Ectodermal cell (in vitro differentiated cells): ENCODE results near the gene HACL1.
"Not testable (repeated sequence)": the region's sequence is repeated elsewhere in the genome, so short reads cannot be mapped to it uniquely, and the experiment has no call there.

ENCODE experiments used
- H3K27ac ChIP-seq: 2 replicates; pipeline ENCODE4 v1.7.0; 2013; ENCODE audit warnings: mild to moderate bottlenecking, low read depth, low read length; ENCODE audit not compliant: insufficient read depth, poor library complexity, severe bottlenecking
- H3K27me3 ChIP-seq: 2 replicates; pipeline ENCODE4 v1.7.0; 2013; ENCODE audit warnings: mild to moderate bottlenecking, low read length; ENCODE audit not compliant: insufficient read depth, control insufficient read depth, poor library complexity, severe bottlenecking
- H3K36me3 ChIP-seq: one replicate; pipeline ENCODE4 v1.7.0; 2013; ENCODE audit warnings: low read length; ENCODE audit not compliant: control insufficient read depth, insufficient read depth
- H3K4me1 ChIP-seq: one replicate; pipeline ENCODE4 v1.7.0; 2013; ENCODE audit warnings: low read length; ENCODE audit not compliant: control insufficient read depth, insufficient read depth
- H3K4me3 ChIP-seq: 2 replicates; pipeline ENCODE4 v1.7.0; 2013; ENCODE audit warnings: low read depth, low read length, control low read depth; ENCODE audit not compliant: insufficient read depth
- H3K9me3 ChIP-seq: 2 replicates; pipeline ENCODE4 v1.7.0; 2013; ENCODE audit warnings: mild to moderate bottlenecking, low read length, moderate library complexity; ENCODE audit not compliant: control insufficient read depth
- WGBS, 2 experiments: methylation state at CpG; one replicate each; pipeline ENCODE4 v1.1.7; 2013; ENCODE audit warnings: missing lambda C conversion rate in 2 of 2; 5-methylcytosine and 5-hydroxymethylcytosine counted together

The HACL1 gene

DNA sequence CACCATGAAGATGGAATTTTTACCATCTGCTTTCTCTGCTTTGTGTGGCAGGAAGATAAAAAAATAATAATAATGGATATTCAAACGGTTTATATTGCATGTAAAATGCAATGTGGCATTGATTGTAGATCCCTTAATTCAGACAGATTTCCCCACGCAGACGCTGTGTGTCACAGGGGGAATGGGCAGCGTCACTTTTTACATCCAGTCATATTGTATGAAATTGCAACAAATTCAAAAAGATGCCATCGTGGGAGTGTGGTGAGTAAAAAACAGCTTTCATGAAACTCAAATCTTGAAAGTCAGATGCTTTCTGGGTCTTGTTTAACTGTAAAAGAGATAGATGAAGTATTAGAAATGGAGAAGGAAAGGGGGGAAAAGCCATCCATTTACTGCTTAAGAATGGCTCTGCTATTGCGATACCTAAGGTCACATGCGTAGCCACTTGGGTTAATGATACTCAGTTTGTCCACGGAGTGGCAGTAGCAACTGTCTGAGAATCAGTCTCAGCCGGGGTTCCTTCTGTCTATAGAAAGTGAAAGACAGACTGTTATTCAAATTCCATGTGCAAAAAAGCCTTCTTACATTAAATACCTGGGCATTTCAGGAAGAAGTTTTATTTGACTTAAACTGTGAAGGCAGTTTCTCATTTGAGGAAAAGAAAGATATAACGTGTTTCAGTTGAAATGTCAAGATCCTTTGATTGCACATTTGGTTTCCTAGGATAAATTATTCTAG is 28.7 kb upstream of the HACL1 start:
- H3K36me3 ChIP-seq = no peaks in the 10 kb centered on the region
- no peak overlapping the region for H3K27ac ChIP-seq
- 61 to 64% methylated on average over 10 of the region's 10 CpGs for WGBS, 2 experiments
- H3K4me1 ChIP-seq = no peaks in the 10 kb centered on the region
- H3K9me3 ChIP-seq = no peaks in the 10 kb centered on the region
- no peak overlapping the region for H3K4me3 ChIP-seq
- H3K27me3 ChIP-seq = no peaks in the 10 kb centered on the region

DNA sequence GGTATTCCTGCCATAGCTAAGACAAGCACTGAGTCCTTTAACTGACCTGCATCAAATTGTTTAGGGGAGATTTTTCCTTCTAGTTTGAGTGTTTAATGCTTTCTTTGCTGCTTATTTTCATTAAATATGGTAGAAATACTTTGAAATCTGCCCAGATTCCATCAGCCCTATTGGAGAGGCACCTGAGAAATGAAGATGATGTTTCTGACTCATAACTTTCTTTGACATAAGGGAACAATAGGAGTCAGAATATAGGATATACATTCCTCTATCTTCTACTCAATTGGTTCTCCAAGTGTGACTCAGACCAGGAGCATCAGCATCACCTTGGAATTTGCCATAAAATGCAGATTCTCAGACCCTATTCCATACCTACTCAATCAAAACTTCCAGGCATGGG is 27.6 kb upstream of the HACL1 start:
- Histone ChIP-seq H3K27me3 (no peaks in the 10 kb centered on the region), H3K9me3 (no peaks in the 10 kb centered on the region), H3K4me3 (no peak overlapping the region), H3K36me3 (no peaks in the 10 kb centered on the region), H3K4me1 (no peaks in the 10 kb centered on the region), H3K27ac (no peak overlapping the region)

DNA sequence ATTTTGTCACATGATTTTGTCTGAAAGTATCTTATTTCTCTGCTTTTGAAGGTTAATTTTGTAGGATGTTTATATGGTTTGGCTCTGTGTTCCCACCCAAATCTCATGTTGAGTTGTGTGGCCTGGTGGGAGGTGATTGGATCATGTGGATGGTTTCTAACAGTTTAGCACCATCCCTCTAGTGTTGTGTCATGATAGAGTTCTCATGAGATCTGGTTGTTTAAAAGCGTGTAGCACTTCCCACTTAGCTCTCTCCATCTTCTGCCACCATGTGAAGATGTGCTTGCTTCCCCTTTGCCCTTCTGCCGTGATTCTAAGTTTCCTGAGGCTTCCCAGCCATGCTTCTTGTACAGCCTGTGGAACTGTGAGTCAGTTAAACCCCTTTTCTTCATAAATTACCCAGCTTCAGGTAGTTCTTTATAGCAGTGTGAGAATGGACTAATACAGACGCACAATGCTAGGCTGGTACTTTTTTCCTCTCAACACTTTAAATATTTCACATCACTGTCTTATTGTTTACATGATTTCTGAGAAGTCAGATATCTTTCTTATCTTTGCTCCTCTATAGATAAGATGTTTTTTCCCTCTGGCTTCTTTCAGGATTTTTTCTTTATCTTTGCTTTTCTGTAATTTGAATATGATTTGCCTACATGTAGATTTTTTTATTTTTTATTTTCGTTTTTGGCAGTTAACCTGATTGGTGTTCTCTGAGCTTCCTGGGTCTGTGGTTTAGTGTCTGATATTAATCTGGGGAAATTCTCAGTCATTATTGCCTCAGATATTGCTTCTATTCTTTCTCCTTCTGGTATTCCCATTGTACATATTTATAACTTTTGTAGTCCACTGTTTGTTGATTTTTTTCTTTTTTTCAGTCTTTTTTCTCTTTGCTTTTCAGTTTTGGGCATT is 22.4 kb upstream of the HACL1 start:
- Histone ChIP-seq H3K27me3 (no peaks in the 10 kb centered on the region), H3K4me3 (no peak overlapping the region), H3K27ac (no peak overlapping the region), H3K36me3 (no peaks in the 10 kb centered on the region), H3K4me1 (no peaks in the 10 kb centered on the region), H3K9me3 (no peaks in the 10 kb centered on the region)
- WGBS, 2 experiments = 81 to 90% methylated on average over 4 of the region's 4 CpGs

DNA sequence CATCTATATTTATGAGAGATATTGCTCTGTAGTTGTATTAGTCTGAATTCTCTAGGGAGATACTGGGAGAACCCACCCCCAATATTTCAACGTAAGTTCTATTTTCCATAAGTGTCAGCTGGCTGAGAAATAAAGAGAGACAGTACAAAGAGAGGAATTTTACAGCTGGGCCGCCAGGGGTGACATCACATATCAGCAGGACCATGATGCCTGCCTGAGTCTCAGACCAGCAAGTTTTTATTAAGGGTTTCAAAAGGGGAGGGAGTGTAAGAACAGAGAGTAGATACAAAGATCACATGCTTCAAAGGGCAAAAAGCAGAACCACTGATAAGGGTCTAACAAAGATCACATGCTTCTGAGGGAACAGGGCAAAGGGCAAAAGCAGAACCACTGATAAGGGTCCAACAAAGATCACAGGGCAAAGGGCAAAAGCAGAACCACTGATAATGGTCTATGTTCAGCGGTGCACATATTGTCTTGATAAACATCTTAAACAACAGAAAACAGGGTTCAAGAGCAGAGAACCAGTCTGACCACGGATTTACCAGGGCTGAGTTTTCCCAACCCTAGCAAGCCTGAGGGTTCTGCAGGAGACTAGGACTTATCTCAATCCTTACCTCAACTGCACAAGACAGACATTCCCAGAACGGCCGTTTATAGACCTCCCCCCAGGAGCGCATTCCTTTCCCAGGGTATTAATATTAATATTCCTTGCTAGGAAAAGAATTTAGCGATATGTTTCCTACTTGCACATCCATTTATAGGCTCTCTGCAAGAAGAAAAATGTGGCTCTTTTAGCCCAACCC is 18.5 kb upstream of the HACL1 start:
- H3K27ac ChIP-seq, H3K27me3 ChIP-seq, H3K9me3 ChIP-seq, H3K4me1 ChIP-seq, H3K36me3 ChIP-seq, H3K4me3 ChIP-seq: not testable (repeated sequence)
- WGBS, 2 experiments = 95% methylated on average over 8 of the region's 8 CpGs

DNA sequence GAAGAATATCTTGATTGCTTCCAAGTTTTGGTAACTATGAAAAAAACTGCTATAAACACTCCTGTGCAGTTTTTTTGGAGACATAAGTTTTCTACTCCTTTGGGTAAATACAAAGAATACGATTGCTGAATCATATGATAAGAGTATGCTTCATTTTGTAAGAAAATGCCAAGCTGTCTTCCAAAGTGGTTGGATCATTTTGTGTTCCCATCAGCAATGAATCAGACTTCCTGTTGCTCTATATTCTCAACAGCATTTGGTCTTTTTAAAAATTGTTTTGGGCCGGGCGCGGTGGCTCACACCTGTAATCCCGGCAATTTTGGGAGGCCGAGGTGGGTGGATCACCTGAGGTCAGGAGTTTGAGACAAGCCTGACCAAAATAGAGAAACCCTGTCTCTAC is 14.7 kb upstream of the HACL1 start:
- Histone ChIP-seq H3K9me3 (no peaks in the 10 kb centered on the region), H3K27me3 (no peaks in the 10 kb centered on the region), H3K4me1 (no peaks in the 10 kb centered on the region), H3K36me3 (no peaks in the 10 kb centered on the region), H3K27ac (no peak overlapping the region), H3K4me3 (no peak overlapping the region)
- 94 to 97% methylated on average over 6 of the region's 6 CpGs for WGBS, 2 experiments

DNA sequence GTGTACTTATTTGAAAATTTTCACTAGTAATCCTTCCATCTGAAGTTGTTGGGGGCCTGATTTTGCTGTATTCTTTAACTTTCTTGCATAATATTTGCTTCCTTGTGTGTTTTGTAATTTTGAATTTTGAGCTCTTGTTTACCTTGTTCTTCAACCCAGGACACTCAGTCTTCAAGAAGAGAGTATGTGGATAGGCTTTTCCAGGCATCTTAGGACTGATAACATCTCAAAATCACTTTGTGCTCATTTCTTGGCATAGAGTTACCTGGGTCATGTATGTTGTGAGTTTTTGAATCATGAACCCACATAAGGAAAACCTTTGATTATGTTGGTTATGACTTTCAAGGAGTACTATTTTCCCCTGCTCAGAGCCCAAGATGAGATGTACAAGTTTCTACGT is 13.6 kb upstream of the HACL1 start:
- no peak overlapping the region for H3K27ac ChIP-seq
- WGBS, 2 experiments = 89 to 90% methylated on average over 1 of the region's 1 CpG

DNA sequence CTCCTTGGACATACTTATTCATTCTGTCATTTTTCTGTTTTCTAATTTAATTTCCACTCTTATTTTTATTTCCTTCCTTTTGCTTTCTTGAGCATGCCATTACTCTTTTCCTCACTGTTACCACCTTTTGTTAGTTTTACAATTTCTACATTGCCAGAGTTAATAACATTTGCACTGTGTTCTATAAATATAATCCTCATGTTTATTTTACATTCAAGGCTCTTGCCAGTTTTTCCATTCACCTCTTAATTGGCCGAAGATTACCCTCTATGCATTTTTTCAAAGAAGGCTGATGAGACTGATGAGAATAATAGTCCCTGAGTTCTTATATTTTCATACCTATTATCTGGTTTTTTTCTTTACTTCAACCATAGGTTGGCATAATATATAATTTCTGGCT is 10.6 kb upstream of the HACL1 start:
- H3K27me3 ChIP-seq = no peaks in the 10 kb centered on the region
- no peaks in the 10 kb centered on the region for H3K36me3 ChIP-seq
- no peaks in the 10 kb centered on the region for H3K9me3 ChIP-seq
- no peaks in the 10 kb centered on the region for H3K4me1 ChIP-seq
- no peak overlapping the region for H3K4me3 ChIP-seq
- no peak overlapping the region for H3K27ac ChIP-seq
- 100% methylated on average over 1 of the region's 1 CpG; no CpG with 5 or more reads in 1 of the 2 experiments for WGBS, 2 experiments

More for the DNA sequence above, 13.6 kb upstream of the HACL1 start:
- no peaks in the 10 kb centered on the region for H3K4me1 ChIP-seq
- H3K4me3 ChIP-seq = no peak overlapping the region
- H3K36me3 ChIP-seq = no peaks in the 10 kb centered on the region
- no peaks in the 10 kb centered on the region for H3K9me3 ChIP-seq
- H3K27me3 ChIP-seq = no peaks in the 10 kb centered on the region

DNA sequence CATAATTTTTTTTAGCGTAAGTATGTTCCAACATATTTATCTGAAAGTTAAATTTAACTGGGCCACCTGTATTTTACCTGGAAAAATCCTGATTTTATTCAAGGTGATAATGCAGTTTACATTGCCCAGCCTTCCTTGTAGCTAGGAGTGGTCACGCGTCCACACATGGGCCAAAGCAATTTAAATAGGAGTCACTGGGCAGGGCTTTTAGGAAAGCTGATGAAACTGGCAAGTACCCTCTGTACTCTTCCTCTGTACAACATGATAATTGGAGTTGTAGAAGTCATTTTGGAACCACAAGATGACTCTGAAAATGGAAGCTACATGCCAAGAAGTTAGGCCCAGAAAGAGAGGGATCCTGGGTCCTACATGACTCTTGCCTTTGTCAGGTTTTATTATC is 9.6 kb upstream of the HACL1 start:
- Histone ChIP-seq H3K4me3 (no peak overlapping the region), H3K27me3 (no peaks in the 10 kb centered on the region), H3K36me3 (no peaks in the 10 kb centered on the region), H3K4me1 (no peaks in the 10 kb centered on the region), H3K27ac (no peak overlapping the region), H3K9me3 (no peaks in the 10 kb centered on the region)
- 97 to 98% methylated on average over 3 of the region's 3 CpGs for WGBS, 2 experiments

DNA sequence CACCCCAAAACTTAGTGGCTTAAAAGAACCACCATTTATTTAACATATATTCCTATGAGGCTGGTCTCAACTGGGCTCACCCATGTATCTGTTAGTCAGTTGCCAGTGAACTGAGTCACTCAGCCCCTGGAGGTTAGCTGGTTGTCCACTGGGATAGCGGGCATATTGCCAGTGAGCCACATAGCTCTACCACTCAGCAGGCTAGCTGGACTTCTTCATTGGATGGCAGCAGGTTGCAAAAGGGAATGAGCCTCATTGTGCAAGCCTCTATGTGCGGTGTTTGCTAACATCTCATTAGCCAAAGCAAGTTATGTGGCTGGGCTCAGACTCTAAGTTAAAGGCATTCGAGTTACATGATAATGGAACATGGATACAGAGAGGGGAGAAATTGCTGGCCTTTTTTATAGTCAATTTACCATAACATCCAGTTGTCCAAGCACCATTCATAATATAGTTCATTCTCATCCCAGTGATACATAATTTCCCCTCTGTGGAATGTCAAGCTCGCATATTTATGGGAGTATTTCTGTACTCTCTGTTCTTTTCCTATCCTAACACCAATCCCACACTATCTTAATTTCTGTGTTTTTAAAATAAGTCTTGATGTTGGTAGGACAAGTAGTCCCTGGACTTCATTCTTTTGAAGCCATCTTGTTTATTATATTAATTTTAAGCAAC is 8.9 kb upstream of the HACL1 start:
- no peaks in the 10 kb centered on the region for H3K9me3 ChIP-seq
- H3K4me1 ChIP-seq = no peaks in the 10 kb centered on the region
- H3K36me3 ChIP-seq = no peaks in the 10 kb centered on the region
- H3K27ac ChIP-seq = no peak overlapping the region
- H3K27me3 ChIP-seq = no peaks in the 10 kb centered on the region
- H3K4me3 ChIP-seq = no peak overlapping the region
- WGBS, 2 experiments = 90 to 97% methylated on average over 3 to 4 of the region's 4 CpGs
